IMR-90 (cell line): ENCODE results near the gene SYNM. TPM values are rescaled to one million over a fixed set of nuclear protein-coding genes. Genes with fewer than 3 reads are reported as not detected.
A peak's percentile ranks its signal among the peaks of the same experiment; 100 is the strongest.

ENCODE experiments used
- ATAC-seq: fragments of 200-7000 bp; cut with Tn5 transposase; 2 replicates; pipeline ENCODE4 v1.9.1; 2020; ENCODE audit warnings: low read depth, mild to moderate bottlenecking, moderate library complexity
- BruUV-seq: library from RNA; stranded (reverse); fragments of 400-500 nt; replicated peaks from 2 replicates; lab custom pipeline; 2021; lab: Mats Ljungman, UMichigan
- CTCF ChIA-PET: fragments of 300-600 bp; formaldehyde crosslinking; extraction: SDS; loops from one replicate; lab custom pipeline; 2021; ENCODE audit warnings: antibody characterized with exemption; lab: Yijun Ruan, JAX
- POLR2A ChIA-PET: fragments of 300-600 bp; sonication (Branson Sonifier 250); formaldehyde crosslinking; loops from one replicate; lab custom pipeline; 2022; ENCODE audit warnings: antibody characterized with exemption; ENCODE audit not compliant: unreplicated experiment; lab: Charles Lee
- DNase-seq: peaks from one replicate; pipeline ENCODE4 v3.0.0; 2013
- H2AFZ ChIP-seq: replicated peaks from 2 replicates; pipeline ENCODE3; 2013; ENCODE audit warnings: low read length, mild to moderate bottlenecking; ENCODE audit not compliant: poor library complexity
- H2AK5ac ChIP-seq: 2 replicates; pipeline ENCODE4 v1.6.1; 2013; ENCODE audit warnings: low read depth, low read length, inconsistent platforms
- H2AK9ac ChIP-seq: replicated peaks from 2 replicates; pipeline ENCODE3; 2013; ENCODE audit warnings: mild to moderate bottlenecking, low read depth, low read length, moderate library complexity; ENCODE audit not compliant: poor library complexity
- H2BK120ac ChIP-seq: 2 replicates; pipeline ENCODE4 v1.6.1; 2013; ENCODE audit warnings: low read depth, low read length, inconsistent platforms
- H2BK15ac ChIP-seq: 3 replicates; pipeline ENCODE4 v1.6.1; 2013; ENCODE audit warnings: low read depth, low read length, inconsistent platforms
- H2BK20ac ChIP-seq: 2 replicates; pipeline ENCODE4 v1.6.1; 2013; ENCODE audit warnings: low read depth, mild to moderate bottlenecking, inconsistent platforms, low read length, moderate library complexity
- H2BK5ac ChIP-seq: 2 replicates; pipeline ENCODE4 v1.6.1; 2013; ENCODE audit warnings: mild to moderate bottlenecking, low read depth, low read length, inconsistent platforms; ENCODE audit not compliant: poor library complexity, severe bottlenecking
- H3K14ac ChIP-seq: replicated peaks from 2 replicates; pipeline ENCODE4 v1.6.1; 2013; ENCODE audit warnings: low read depth, low read length, inconsistent platforms
- H3K18ac ChIP-seq: 2 replicates; pipeline ENCODE4 v1.6.1; 2013; ENCODE audit warnings: low read depth, low read length, control low read depth
- H3K23ac ChIP-seq: 2 replicates; pipeline ENCODE4 v1.6.1; 2013; ENCODE audit warnings: low read depth, low read length, inconsistent platforms
- H3K27ac ChIP-seq: 2 replicates; pipeline ENCODE4 v1.5.1; 2013; ENCODE audit warnings: mild to moderate bottlenecking, control low read depth, low read length; ENCODE audit not compliant: insufficient read depth
- H3K27me3 ChIP-seq: 2 replicates; pipeline ENCODE4 v1.6.1; 2013; ENCODE audit warnings: low read length; ENCODE audit not compliant: control insufficient read depth, insufficient read depth
- H3K36me3 ChIP-seq: 2 replicates; pipeline ENCODE4 v1.6.1; 2013; ENCODE audit warnings: low read length, mixed read lengths; ENCODE audit not compliant: control insufficient read depth, insufficient read depth
- H3K4ac ChIP-seq: 2 replicates; pipeline ENCODE4 v1.6.1; 2013; ENCODE audit warnings: low read depth, low read length, inconsistent platforms
- H3K4me1 ChIP-seq: 2 replicates; pipeline ENCODE4 v1.6.1; 2013; ENCODE audit warnings: low read length, mixed read lengths; ENCODE audit not compliant: control insufficient read depth, insufficient read depth
- H3K4me2 ChIP-seq: 2 replicates; pipeline ENCODE4 v1.6.1; 2013; ENCODE audit warnings: low read depth, mild to moderate bottlenecking, control low read depth, low read length, moderate library complexity
- H3K4me3 ChIP-seq: 2 replicates; pipeline ENCODE4 v1.5.1; 2013; ENCODE audit warnings: low read depth, mild to moderate bottlenecking, control low read depth, low read length, moderate library complexity; ENCODE audit not compliant: insufficient read depth
- H3K56ac ChIP-seq: 2 replicates; pipeline ENCODE4 v1.6.1; 2013; ENCODE audit warnings: low read length, inconsistent platforms; ENCODE audit not compliant: insufficient read depth; ENCODE audit errors: extremely low read depth
- H3K79me1 ChIP-seq, 2 experiments: 2 replicates each; pipeline ENCODE4 v1.6.1; 2013; ENCODE audit warnings: low read length in 2 of 2, inconsistent platforms in 1 of 2, low read depth in 1 of 2
- H3K9ac ChIP-seq: 2 replicates; pipeline ENCODE4 v1.6.1; 2013; ENCODE audit warnings: low read depth, low read length, control low read depth
- H3K9me1 ChIP-seq: 2 replicates; pipeline ENCODE4 v1.6.1; 2013; ENCODE audit warnings: low read length, inconsistent platforms; ENCODE audit not compliant: insufficient read depth
- H3K9me3 ChIP-seq: 2 replicates; pipeline ENCODE4 v1.6.1; 2013; ENCODE audit warnings: low read length; ENCODE audit not compliant: control insufficient read depth, insufficient read depth
- H4K20me1 ChIP-seq: 2 replicates; pipeline ENCODE4 v1.6.1; 2013; ENCODE audit warnings: low read length, inconsistent platforms; ENCODE audit not compliant: insufficient read depth
- H4K5ac ChIP-seq: 2 replicates; pipeline ENCODE4 v1.6.1; 2013; ENCODE audit warnings: mild to moderate bottlenecking, low read depth, low read length, control low read depth
- H4K8ac ChIP-seq, 2 experiments: 2 replicates each; pipeline ENCODE4 v1.6.1; 2013; ENCODE audit warnings: low read depth in 2 of 2, low read length in 2 of 2, control low read depth in 1 of 2, inconsistent platforms in 1 of 2
- H4K91ac ChIP-seq: 2 replicates; pipeline ENCODE4 v1.6.1; 2013; ENCODE audit warnings: low read depth, low read length, inconsistent platforms; ENCODE audit not compliant: insufficient read depth
- BHLHE40 ChIP-seq: fragments of 150-350 bp; IDR thresholded peaks from 2 replicates; pipeline ENCODE4 v1.6.1; 2016; ENCODE audit warnings: mild to moderate bottlenecking, low read depth, low read length
- MXI1 ChIP-seq: IDR thresholded peaks from 2 replicates; pipeline ENCODE4 v1.6.1; 2012; ENCODE audit warnings: low read depth, mild to moderate bottlenecking, low read length, moderate library complexity, borderline replicate concordance
- RCOR1 ChIP-seq: IDR thresholded peaks from 2 replicates; pipeline ENCODE4 v1.6.1; 2012; ENCODE audit warnings: mild to moderate bottlenecking, low read length, improper control_type of control experiment; ENCODE audit not compliant: insufficient replicate concordance
- RFX5 ChIP-seq: IDR thresholded peaks from 2 replicates; pipeline ENCODE4 v1.8.0; 2012; ENCODE audit warnings: low read depth, mild to moderate bottlenecking, low read length, moderate library complexity
- USF2 ChIP-seq: fragments of 150-350 bp; IDR thresholded peaks from 2 replicates; pipeline ENCODE4 v1.6.1; 2017; ENCODE audit warnings: mild to moderate bottlenecking, antibody characterized with exemption, low read length, low read depth
- WGBS, 2 experiments: methylation state at CpG; one replicate each; pipeline versions ENCODE4 v1.1.5 to v1.1.7; 2013; ENCODE audit warnings: missing lambda C conversion rate in 2 of 2; ENCODE audit not compliant: insufficient read length in 1 of 2; ENCODE audit errors: extremely low coverage in 2 of 2; 5-methylcytosine and 5-hydroxymethylcytosine counted together
- dilution Hi-C: fragments of 300-500 bp; cut with HindIII; formaldehyde crosslinking; loops from one replicate; pipeline ENCODE4 v1.14.3; 2018; ENCODE audit warnings: low sequenced_read_pairs; ENCODE audit not compliant: unreplicated experiment
- in situ Hi-C: fragments of 300-500 bp; cut with MboI; formaldehyde crosslinking; loops from 3 replicates; pipeline ENCODE4 v1.14.3; 2019; ENCODE audit warnings: low sequenced_read_pairs, inconsistent platforms, mixed read lengths
- intact Hi-C: fragments of 100-400 bp; cut with micrococcal nuclease; formaldehyde crosslinking; loops from 2 replicates; pipeline ENCODE4 v1.10.0; 2022
- polyA plus RNA-seq, 3 experiments: library from polyadenylated mRNA; depleted of rRNA; stranded (reverse); fragments of >200 nt; gene quantifications; 2 replicates each; pipeline ENCODE4 v1.2.3, GENCODE V29; 2012; ENCODE audit warnings: low replicate concordance in 1 of 3
- total RNA-seq: library from RNA; depleted of rRNA; stranded (reverse); fragments of >200 nt; gene quantifications from 2 replicates; pipeline ENCODE4 v1.2.3, GENCODE V29; 2012

Gene SYNM
- total and polyA plus RNA-seq, 2 of the 4 experiments (the other 2 are of a cell fraction) = 2.1 to 3.4 TPM

- H3K23ac ChIP-seq = peak overlapping the region; percentile 83; the same call in 1 of the 2 replicates
- peak overlapping the region; percentile 92 for H2AK5ac ChIP-seq
- intact Hi-C loops = loop anchor here (5.0 kb wide), 1 partner anchor 88 kb away; no protein-coding TSS in a partner anchor
- no peak overlapping the region for H3K9ac ChIP-seq
- H3K4me2 ChIP-seq = no peak overlapping the region
- H3K9me1 ChIP-seq = peaks cover 22% of the 10 kb centered on the region
- no peak overlapping the region for H4K5ac ChIP-seq
- H2BK120ac ChIP-seq = peak overlapping the region; percentile 95
- no peaks in the 10 kb centered on the region; the same call in 1 of the 2 replicates for H4K20me1 ChIP-seq
- H3K4ac ChIP-seq = peak overlapping the region; percentile 96
- H3K27me3 ChIP-seq = no peaks in the 10 kb centered on the region
- H3K4me3 ChIP-seq = no peak overlapping the region
- peak overlapping the region; percentile 95; the same call in 1 of the 2 replicates for H2BK20ac ChIP-seq
- peak overlapping the region; percentile 16; the same call in 1 of the 2 replicates for H3K18ac ChIP-seq
- H3K27ac ChIP-seq = peak overlapping the region; percentile 19; the same call in 1 of the 2 replicates
- 87% methylated on average over 6 of the region's 8 CpGs; no CpG with 5 or more reads in 1 of the 2 experiments for WGBS, 2 experiments
- no peak for TF ChIP-seq MXI1
- TF ChIP-seq USF2 = no peak
- TF ChIP-seq RFX5 = no peak
- TF ChIP-seq RCOR1 = no peak
- no peak for TF ChIP-seq BHLHE40
- H2AK9ac ChIP-seq = peak overlapping the region; percentile 47
- peaks cover 4% of the 10 kb centered on the region for H3K36me3 ChIP-seq
- peak overlapping the region; percentile 14 to 93; a peak in 3 of 4 replicates for H4K8ac ChIP-seq
- H4K91ac ChIP-seq = peak overlapping the region; percentile 73
- H3K14ac ChIP-seq = peak overlapping the region; percentile 82; the same call in 1 of the 2 replicates
- peaks cover 14% of the 10 kb centered on the region for H3K4me1 ChIP-seq
- no peak overlapping the region for H3K56ac ChIP-seq
- no TSS peak for BruUV-seq
- dilution Hi-C loops = loop anchor here (25.0 kb wide), 1 partner anchor 88 kb away; no protein-coding TSS in a partner anchor
- H3K9me3 ChIP-seq = no peaks in the 10 kb centered on the region
- in situ Hi-C loops = loop anchor here (25.0 kb wide), 1 partner anchor 613 kb away; the partner anchor contains the start of gene LYSMD4
- DNase-seq (no peak), ATAC-seq (no peak)
- peaks cover 5 to 24% of the 10 kb centered on the region in 2 experiments; a peak in 3 of 4 replicates for H3K79me1 ChIP-seq
- peak overlapping the region; percentile 92; the same call in 1 of the 3 replicates for H2BK15ac ChIP-seq
- peak overlapping the region; percentile 90 for H2BK5ac ChIP-seq
- CTCF ChIA-PET = no interaction called here
- POLR2A ChIA-PET = no interaction called here
- peak overlapping the region; percentile 0 for H2AFZ ChIP-seq
Observed at GRCh38 chr15:99124641-99125040, 19.8 kb downstream of the SYNM start.
